Esophagus muscularis mucosa (tissue), 4 donors: ENCODE results near the gene ZNF630. TPM values are rescaled to one million over a fixed set of nuclear protein-coding genes. Genes with fewer than 3 reads are reported as not detected.

ENCODE experiments used
- DNase-seq: peaks from one replicate; pipeline ENCODE4 v3.0.0-alpha.2; 2017; ENCODE audit errors: extremely low spot score
- H3K27ac ChIP-seq, 4 donors: fragments of 200-600 bp; sonication (generic); replicated peaks in 1 of 4; 1 replicate in 3 of 4; 2 replicates in 1 of 4; pipeline ENCODE4 v1.5.1; 2016 to 2019; ENCODE audit warnings: mild to moderate bottlenecking in 1 of 4
- H3K27me3 ChIP-seq, 4 donors: fragments of 200-600 bp; sonication (generic); one replicate each; pipeline versions ENCODE4 v1.5.1 to v1.6.0; 2016 to 2019
- H3K36me3 ChIP-seq, 4 donors: fragments of 200-600 bp; sonication (generic); one replicate each; pipeline ENCODE4 v1.5.1; 2016 to 2019
- H3K4me1 ChIP-seq, 4 donors: fragments of 200-600 bp; sonication (generic); one replicate each; pipeline ENCODE4 v1.5.1; 2016 to 2019
- H3K4me3 ChIP-seq, 4 donors: fragments of 200-600 bp; sonication (generic); 1 replicate in 2 of 4; 2 replicates in 2 of 4; pipeline ENCODE4 v1.5.1; 2016 to 2019; ENCODE audit warnings: mild to moderate bottlenecking in 4 of 4, moderate library complexity in 1 of 4
- H3K9me3 ChIP-seq, 4 donors: fragments of 200-600 bp; sonication (generic); 1 replicate in 3 of 4; 2 replicates in 1 of 4; pipeline ENCODE4 v1.5.1; 2016 to 2019
- EP300 ChIP-seq: sonication (generic); formaldehyde crosslinking; IDR thresholded peaks from one replicate; pipeline ENCODE4 v1.6.1; 2017; ENCODE audit warnings: antibody characterized with exemption
- POLR2A ChIP-seq: fragments of 450-650 bp; IDR thresholded peaks from one replicate; pipeline ENCODE4 v1.6.1; 2017; ENCODE audit warnings: antibody characterized with exemption, moderate library complexity, mild to moderate bottlenecking, low read depth
- POLR2AphosphoS5 ChIP-seq, 2 donors: sonication (generic); formaldehyde crosslinking; IDR thresholded peaks; one replicate each; pipeline ENCODE4 v1.6.1; 2017; ENCODE audit warnings: antibody characterized with exemption in 2 of 2
- WGBS: methylation state at CpG from one replicate; pipeline ENCODE4 v1.1.5; 2018; 5-methylcytosine and 5-hydroxymethylcytosine counted together
- intact Hi-C: fragments of 100-400 bp; cut with DNase I; formaldehyde crosslinking; loops from one replicate; pipeline ENCODE4 v1.15.1; 2023
- total RNA-seq, 4 donors: library from RNA; depleted of rRNA; stranded (reverse); fragments of >200 nt; gene quantifications; one replicate each; pipeline versions ENCODE4 v1.1.0 to v1.2.1, GENCODE V29; 2016
- TF ChIP-seq, protein P1 (sequence below), 3 experiments: fragments of 200-600 bp in 2 of 3; fragments of 450-650 bp in 1 of 3; sonication (generic) in 2 of 3; IDR thresholded peaks; one replicate each; pipeline ENCODE4 v1.5.1; 2017 to 2019; ENCODE audit warnings: antibody characterized with exemption in 3 of 3, mild to moderate bottlenecking in 2 of 3, moderate library complexity in 1 of 3

ZNF630 gene
- total RNA-seq, 4 donors from 2014 or later, result 2.3 to 5.4 (median 3.1) TPM

DNA sequence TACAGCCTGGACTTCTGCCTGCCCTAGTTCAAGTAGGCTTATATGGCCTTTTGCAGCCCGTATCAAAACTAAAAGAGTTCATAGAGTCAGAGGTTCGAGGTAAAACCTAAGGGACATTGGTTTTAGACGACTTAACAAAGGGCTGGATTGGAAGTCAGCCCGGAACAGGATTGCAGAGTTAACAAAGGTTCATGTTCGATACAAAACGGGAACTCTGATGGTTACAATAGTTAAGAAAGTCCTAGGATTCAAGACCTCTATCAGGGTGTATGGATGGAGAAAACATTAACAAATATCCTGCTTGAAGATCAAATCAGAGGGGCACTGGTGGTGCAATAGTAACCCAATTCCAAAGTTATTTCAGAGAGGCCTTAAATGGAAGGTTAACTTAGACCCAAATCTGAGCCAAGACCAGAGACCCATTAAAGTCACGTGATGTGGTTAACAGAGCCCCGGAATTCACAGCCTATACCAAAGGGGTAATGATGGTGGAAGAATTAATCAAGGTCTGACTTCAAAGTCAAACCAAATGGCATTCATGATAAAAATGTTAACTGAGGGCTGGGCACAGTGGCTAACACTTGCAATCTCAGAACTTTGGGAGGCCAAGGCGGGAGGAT is 656 bp upstream of the ZNF630 start:
- Histone ChIP-seq H3K4me3 (peak overlapping the region; percentile 64 to 72 (median 66)), H3K36me3 (no peaks in the 10 kb centered on the region), H3K27ac (peak overlapping the region; percentile 79 to 83 (median 82)), H3K4me1 (peaks cover 0 to 5% (median 2%) of the 10 kb centered on the region in 4 donors), H3K27me3 (no peaks in the 10 kb centered on the region), H3K9me3 (no peaks in the 10 kb centered on the region)
- DNase-seq, result no peak
- intact Hi-C loops, result no loop called here
- no peak for TF ChIP-seq POLR2AphosphoS5 (IDR thresholded peaks at IDR 0.05)
- 69% methylated on average over 9 of the region's 9 CpGs for WGBS

DNA sequence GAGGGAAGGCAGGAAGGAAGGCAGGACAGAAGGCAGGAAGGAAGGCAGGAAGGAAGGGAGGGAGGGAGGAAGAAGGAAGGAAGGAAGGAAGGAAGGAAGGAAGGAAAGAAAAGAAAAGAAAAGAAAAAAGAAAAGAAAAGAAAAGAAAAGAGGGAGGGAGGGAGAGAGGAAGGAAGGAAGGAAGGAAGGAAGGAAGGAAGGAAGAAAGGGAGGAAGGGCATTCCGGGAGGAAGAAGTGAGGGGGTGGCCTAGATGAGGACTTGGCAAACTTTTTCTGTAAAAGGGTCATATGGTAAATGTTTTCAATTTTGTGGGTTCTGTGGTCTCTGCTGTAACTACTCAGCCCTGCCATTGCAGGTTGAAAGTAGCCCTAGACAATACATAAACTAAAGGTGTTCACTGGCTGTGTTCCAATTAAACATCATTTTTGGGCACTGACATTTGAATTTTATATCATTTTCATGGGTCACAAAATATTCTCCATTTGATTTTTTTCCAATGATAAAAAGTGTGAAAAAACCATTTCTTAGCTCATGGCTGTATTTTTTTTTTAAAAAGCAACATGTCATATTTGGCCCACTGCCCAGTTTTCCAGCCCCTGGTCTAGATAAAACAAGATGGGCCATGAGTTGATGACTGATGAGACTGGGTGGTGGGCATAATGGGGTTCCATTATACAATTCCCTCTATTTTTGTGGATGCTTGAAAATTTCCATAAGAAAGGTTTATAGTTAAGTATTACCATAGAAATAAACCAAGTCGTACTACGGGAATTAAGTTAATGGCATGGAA is 3.1 kb downstream of the ZNF630 start:
- WGBS, result 79% methylated on average over 3 of the region's 3 CpGs
- Histone ChIP-seq H3K4me1 (peaks cover 0 to 5% (median 2%) of the 10 kb centered on the region in 4 donors), H3K4me3 (no peak overlapping the region), H3K27me3 (no peaks in the 10 kb centered on the region), H3K36me3 (peaks cover 0 to 9% (median 4%) of the 10 kb centered on the region in 4 donors), H3K9me3 (no peaks in the 10 kb centered on the region), H3K27ac (no peak overlapping the region)
- TF ChIP-seq EP300 (no peak), POLR2A (no peak), POLR2AphosphoS5 (IDR thresholded peaks at IDR 0.05) (no peak)
- TF ChIP-seq, protein P1, sequence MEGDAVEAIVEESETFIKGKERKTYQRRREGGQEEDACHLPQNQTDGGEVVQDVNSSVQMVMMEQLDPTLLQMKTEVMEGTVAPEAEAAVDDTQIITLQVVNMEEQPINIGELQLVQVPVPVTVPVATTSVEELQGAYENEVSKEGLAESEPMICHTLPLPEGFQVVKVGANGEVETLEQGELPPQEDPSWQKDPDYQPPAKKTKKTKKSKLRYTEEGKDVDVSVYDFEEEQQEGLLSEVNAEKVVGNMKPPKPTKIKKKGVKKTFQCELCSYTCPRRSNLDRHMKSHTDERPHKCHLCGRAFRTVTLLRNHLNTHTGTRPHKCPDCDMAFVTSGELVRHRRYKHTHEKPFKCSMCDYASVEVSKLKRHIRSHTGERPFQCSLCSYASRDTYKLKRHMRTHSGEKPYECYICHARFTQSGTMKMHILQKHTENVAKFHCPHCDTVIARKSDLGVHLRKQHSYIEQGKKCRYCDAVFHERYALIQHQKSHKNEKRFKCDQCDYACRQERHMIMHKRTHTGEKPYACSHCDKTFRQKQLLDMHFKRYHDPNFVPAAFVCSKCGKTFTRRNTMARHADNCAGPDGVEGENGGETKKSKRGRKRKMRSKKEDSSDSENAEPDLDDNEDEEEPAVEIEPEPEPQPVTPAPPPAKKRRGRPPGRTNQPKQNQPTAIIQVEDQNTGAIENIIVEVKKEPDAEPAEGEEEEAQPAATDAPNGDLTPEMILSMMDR (IDR thresholded peaks at IDR 0.05), result no peak
- no peak for DNase-seq
- intact Hi-C loops, result no loop called here

DNA sequence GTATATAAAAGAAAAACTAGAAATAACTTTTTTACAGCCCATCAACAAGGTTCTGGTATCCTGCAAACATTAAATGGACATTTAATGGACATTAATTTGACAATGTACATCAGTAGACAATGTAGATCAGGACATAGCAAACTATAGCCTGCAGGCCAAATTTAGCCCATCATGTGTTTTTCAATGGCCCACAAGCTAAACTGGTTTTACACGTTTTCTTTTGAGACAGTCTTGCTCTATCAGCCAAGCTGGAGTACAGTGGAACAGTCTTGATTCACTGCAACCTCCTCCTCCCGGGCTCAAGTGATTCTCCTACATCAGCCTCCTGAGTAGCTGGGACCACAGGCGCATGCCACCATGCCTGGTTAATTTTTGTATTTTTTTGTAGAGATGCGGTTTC is 7.2 kb downstream of the ZNF630 start:
- no peak for TF ChIP-seq EP300
- TF ChIP-seq, protein P1 (IDR thresholded peaks at IDR 0.05), result no peak
- no peak for TF ChIP-seq POLR2A
- TF ChIP-seq POLR2AphosphoS5 (IDR thresholded peaks at IDR 0.05), result no peak
- H3K9me3 ChIP-seq, result peaks cover 0 to 12% (median 0%) of the 10 kb centered on the region in 4 donors
- H3K4me3 ChIP-seq, result no peak overlapping the region
- no peaks in the 10 kb centered on the region for H3K27me3 ChIP-seq
- 77% methylated on average over 4 of the region's 4 CpGs for WGBS
- no peak for DNase-seq
- H3K27ac ChIP-seq, result no peak overlapping the region
- H3K4me1 ChIP-seq, result no peaks in the 10 kb centered on the region
- peaks cover 12 to 44% (median 25%) of the 10 kb centered on the region in 4 donors for H3K36me3 ChIP-seq
- intact Hi-C loops, result no loop called here

DNA sequence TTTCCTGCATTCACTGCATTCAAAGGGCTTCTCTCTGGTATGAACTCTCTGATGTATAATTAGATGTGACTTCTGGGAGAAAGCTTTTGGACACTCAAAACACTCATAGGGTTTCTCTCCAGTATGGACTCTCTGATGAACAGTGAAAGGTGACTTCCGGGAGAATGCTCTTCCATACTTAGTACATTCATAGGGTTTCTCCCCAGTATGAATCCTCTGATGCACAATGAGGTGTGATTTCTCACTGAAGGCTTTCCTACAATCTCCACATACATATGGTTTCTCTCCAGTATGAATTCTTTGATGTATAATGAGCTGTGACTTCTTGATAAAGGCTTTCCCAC is 12.2 kb downstream of the ZNF630 start:
- 90% methylated on average over 1 of the region's 1 CpG for WGBS
- no peaks in the 10 kb centered on the region for H3K4me1 ChIP-seq
- H3K27ac ChIP-seq, result no peak overlapping the region
- no peak for DNase-seq
- no peak overlapping the region for H3K4me3 ChIP-seq
- peaks cover 16 to 46% (median 30%) of the 10 kb centered on the region in 4 donors for H3K36me3 ChIP-seq
- intact Hi-C loops, result no loop called here
- H3K27me3 ChIP-seq, result no peaks in the 10 kb centered on the region
- no peak for TF ChIP-seq EP300
- TF ChIP-seq, protein P1 (IDR thresholded peaks at IDR 0.05), result no peak
- no peak for TF ChIP-seq POLR2AphosphoS5 (IDR thresholded peaks at IDR 0.05)
- TF ChIP-seq POLR2A, result no peak
- peaks cover 0 to 29% (median 0%) of the 10 kb centered on the region in 4 donors for H3K9me3 ChIP-seq

DNA sequence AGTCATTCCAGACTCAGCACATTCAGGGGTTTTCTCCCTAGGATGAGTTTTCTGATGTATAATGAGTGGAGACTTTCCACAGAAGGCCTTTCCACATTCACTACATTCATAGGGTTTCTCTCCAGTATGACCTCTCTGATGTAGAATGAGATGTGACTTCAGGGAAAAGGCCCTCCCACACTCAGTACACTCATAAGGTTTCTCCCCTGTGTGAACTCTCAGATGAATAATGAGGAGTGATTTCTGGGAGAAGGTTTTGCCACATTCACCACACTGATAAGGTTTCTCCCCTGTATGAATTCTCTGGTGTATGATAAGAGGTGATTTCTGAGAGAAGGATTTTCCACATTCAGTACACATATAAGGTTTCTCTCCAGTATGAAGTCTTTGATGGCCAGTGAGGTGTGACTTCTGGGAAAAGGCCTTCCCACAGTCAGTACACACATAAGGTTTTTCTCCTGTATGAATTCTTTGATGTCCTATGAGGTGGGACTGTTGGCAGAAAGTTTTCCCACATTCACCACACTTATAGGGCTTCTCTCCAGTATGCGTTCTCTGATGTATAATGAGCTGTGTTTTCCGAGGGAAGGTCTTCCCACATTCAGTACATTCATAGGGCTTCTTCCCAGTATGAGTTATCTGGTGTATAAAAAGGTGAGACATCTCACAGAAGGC is 12.7 kb downstream of the ZNF630 start:
- no peak for TF ChIP-seq POLR2AphosphoS5 (IDR thresholded peaks at IDR 0.05)
- TF ChIP-seq, protein P1 (IDR thresholded peaks at IDR 0.05), result no peak
- no peak for TF ChIP-seq EP300
- no peak for TF ChIP-seq POLR2A
- 88% methylated on average over 2 of the region's 2 CpGs for WGBS
- H3K9me3 ChIP-seq, result peaks cover 0 to 29% (median 0%) of the 10 kb centered on the region in 4 donors
- no peak for DNase-seq
- H3K27ac ChIP-seq, result no peak overlapping the region
- no peak overlapping the region for H3K4me3 ChIP-seq
- H3K27me3 ChIP-seq, result no peaks in the 10 kb centered on the region
- intact Hi-C loops, result no loop called here
- no peaks in the 10 kb centered on the region for H3K4me1 ChIP-seq
- H3K36me3 ChIP-seq, result peaks cover 16 to 45% (median 28%) of the 10 kb centered on the region in 4 donors
